Dermis blood vessel endothelial cell (primary cell): ENCODE measurements around the gene EVA1A. TPM values are rescaled to one million over a fixed set of nuclear protein-coding genes. Genes with fewer than 3 reads are reported as not detected.
A peak's percentile ranks its signal among the peaks of the same experiment; 100 is the strongest.

Experiments
- DNase-seq: peaks from one replicate; pipeline ENCODE4 v3.0.0; 2010
- total RNA-seq: library from RNA; depleted of rRNA; stranded (reverse); fragments of >200 nt; gene quantifications from 2 replicates; pipeline ENCODE4 v1.2.3, GENCODE V29; 2014

Gene EVA1A
- total RNA-seq, 1 donor from 2014 or later, result 90.5 TPM

GRCh38 chr2:75539955-75540716 lies 20.6 kb downstream of the EVA1A start:
- DNase-seq, result no peak

DNA sequence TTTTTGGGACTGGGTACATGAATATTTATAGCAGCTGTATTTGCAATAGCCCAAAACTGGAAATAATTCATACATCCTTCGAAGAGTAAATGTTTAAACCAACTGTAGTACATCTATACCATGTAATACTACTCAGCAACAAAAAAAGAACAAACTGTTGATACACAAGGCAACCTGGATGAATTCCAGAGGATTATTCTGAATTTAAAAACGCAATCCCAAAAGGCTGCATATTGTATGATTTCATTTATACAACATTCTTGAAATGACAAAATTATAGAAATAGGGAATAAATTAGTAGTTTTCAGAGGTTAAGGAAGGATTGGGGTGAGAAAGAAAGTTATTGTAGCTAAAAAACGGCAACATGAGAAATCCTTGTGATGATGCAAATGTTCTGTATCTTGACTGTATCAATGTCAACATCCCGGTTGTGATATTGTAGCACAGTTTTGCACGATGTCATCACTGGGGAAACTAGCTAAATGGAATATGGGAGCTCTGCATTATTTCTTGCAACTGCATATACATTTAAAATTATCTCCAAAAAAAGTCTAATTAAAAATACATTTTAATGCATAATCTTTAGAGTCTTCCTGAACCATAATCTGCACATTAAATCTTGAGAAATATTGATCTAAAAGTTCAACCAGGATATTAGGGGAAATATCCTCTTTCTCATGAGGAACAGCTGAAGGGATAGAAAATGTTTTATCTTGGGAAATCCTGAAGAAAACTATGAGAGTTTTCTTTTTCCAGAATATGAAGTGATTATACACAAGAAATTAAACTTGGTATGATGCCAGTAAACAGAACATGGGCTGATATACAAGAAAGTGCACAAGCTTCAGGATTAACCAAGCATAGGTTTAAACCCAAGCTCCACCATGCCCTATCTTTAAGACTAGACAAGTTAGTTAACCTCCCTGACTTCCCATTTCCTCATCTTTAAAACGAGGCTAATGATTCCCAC lies 21.9 kb downstream of the EVA1A start:
- no peak for DNase-seq

DNA sequence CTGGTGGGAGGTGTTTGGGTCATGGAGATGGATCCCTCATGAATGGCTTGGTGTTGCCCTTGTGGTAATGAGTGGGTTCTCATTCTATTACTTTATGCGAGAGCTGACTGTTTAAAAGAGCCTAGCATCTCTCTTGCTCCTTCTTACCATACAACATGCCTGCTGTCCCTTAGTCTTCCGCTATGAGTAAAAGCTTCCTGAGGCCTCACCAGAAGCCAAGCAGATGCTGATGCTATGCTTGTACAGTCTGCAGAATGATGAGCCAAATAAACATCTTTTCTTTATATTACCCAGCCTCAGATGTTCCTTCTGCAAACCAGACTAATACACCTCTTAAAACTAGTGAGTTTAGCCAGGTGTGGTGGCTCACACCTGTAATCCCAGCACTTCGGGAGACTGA lies 23.1 kb downstream of the EVA1A start:
- DNase-seq, result no peak

DNA sequence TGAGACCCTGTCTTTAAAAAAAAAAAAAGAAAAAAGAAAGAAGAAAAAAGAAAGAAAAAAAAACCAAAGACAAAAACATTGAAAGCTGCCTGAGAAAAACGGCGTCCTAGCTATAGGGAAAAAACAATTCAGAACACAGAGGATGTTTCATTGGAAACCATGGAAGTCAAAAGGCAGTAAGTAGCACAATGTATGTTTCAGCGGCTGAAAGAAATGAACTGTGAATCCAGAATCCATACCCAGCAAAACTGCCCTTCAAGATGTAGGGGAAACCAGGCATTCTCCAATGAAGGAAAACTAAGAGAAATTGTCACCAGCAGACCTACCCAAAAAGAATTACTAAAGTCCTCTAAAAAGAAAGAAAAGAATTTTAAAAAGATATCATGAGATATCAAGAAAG lies 27.6 kb downstream of the EVA1A start:
- no peak for DNase-seq

- no peak for DNase-seq
Observed at GRCh38 chr2:75532488-75532887, 28.3 kb downstream of the EVA1A start.

DNA sequence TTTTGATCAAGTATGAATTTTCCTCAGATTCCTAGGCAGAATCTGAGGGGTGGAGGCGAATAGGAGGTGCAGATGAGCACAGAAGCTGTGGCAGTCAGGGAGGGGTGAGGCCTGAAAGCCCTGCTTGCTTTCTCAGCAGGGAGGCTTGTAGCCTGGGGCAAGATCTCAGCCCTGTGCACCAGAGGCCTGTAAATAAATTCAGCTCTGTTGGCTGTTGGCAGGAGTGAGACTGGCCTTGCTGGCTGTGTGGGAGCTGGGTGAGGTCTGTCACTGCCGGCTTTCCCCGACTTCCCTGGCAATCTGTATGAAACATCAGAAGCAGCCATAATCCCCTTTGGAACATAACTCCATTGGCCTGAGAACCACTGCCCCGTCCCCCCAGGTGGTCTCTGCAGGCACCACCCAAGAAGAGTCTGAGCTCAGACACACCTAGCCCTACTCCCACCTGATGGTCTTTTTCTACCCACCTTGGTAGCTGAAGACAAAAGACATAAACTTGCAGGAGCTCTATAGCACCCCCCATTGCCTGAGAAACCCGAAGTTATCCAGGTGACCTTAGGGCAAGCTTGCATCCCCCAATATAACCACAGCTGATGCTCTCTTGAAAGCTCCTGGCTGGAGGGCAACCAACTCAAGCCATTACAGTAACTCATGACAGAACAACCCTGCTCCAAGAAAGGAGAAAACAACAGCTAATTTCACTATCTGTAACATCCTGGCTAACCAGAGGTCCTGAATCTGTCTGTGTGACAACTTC lies 32.3 kb downstream of the EVA1A start:
- no peak for DNase-seq

GRCh38 chr2:75527676-75528075 lies 33.1 kb downstream of the EVA1A start:
- no peak for DNase-seq

DNA sequence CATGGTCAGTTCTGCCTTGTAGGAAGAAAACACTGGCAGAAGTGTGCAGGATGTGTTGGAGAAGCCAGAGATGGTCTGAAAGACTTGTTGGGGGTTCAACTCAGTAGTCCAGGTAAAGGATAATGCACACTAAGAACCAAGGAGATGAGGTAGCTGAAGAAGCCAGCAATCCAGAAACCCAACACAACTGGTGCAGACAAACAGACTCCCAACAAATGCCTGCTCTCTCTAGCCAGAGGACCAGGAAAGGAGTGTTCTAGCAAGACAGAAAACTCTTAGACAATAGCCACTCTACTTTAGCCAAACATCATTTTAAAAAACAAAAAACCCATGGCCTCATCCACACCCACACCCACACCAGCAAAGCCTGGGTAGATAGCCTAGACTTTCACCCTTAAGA lies 33.9 kb downstream of the EVA1A start:
- DNase-seq, result no peak

- no peak for DNase-seq
Observed at GRCh38 chr2:75525434-75526310, 35.1 kb downstream of the EVA1A start.

DNA sequence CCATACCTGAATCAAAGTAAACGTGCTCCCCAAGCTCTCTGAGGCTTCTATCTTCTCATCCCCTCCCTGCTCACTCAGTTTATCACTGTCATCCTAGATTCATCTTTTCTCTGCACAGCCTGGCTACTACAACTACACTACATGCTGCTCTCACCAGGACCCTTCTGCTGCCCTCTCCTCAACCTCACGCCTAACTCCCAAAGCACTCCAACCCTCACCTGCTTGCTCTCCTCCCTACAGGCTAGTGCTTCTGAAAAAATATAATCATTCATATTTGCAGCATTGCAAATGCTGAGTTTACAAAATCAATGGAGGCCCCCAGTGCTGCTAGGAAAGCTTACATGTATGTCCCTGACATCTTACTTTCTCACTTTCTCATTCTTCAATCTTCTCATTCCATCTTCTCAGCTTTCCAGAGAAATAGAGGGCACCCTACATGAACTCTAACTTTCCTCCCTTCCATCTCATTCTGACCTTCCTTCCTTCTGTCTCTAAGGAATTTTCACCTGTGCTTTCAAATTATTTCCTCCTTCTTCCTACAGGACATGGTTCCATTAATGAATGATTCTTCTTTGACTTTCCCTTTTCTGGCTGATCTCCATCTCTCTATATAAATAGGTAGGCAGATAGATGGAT lies 36.3 kb downstream of the EVA1A start:
- no peak for DNase-seq

GRCh38 chr2:75523313-75524275 lies 37.1 kb downstream of the EVA1A start:
- peak; percentile 67 for DNase-seq

GRCh38 chr2:75522543-75523312 lies 38.0 kb downstream of the EVA1A start:
- peak; percentile 76 for DNase-seq

DNA sequence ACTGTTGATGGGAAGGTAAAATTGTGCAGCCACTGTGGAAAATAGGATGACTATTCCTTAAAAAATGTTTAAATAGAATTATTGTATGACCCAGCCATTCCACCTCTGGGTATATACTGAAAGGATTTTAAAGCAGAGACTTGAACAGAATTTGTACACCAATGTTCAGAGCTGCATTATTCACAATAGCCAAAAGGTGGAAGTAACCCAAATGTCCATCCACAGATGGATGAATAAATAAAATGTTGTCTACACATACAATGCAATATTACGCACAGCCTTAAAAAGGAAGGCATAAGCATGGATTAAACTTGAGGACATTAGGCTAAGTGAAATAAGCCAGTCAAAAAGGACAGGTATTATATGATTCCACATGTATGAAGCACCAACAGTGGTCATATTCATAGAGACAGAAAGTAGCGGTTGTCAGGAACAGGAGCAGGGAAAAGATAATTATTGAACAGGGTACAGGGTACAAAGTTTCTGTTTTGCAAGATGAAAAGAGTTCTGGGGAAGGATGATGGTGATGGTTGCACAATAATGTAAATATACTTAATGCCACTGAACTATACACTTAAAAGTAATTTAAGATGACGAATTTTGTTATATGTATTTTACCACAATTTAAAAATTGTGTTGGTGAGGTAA lies 39.4 kb downstream of the EVA1A start:
- no peak for DNase-seq

DNA sequence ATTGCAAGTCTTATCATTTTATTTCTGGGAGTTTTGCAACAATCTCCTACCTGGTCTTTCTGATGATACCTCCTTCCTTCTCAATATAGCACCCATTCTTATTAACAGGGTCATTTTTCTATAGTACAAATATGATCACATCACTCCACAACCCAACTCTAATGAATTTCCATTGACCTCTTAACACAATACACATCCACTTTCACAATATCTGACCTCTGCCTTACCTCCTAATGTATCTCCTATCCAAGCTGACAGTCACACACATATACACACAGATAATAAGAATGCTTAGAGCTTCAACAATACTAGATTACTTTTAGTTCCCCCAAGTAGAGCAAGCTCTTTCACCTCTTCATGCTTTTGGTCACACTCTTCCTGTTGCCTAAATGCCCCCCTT lies 40.9 kb downstream of the EVA1A start:
- DNase-seq, result no peak

DNA sequence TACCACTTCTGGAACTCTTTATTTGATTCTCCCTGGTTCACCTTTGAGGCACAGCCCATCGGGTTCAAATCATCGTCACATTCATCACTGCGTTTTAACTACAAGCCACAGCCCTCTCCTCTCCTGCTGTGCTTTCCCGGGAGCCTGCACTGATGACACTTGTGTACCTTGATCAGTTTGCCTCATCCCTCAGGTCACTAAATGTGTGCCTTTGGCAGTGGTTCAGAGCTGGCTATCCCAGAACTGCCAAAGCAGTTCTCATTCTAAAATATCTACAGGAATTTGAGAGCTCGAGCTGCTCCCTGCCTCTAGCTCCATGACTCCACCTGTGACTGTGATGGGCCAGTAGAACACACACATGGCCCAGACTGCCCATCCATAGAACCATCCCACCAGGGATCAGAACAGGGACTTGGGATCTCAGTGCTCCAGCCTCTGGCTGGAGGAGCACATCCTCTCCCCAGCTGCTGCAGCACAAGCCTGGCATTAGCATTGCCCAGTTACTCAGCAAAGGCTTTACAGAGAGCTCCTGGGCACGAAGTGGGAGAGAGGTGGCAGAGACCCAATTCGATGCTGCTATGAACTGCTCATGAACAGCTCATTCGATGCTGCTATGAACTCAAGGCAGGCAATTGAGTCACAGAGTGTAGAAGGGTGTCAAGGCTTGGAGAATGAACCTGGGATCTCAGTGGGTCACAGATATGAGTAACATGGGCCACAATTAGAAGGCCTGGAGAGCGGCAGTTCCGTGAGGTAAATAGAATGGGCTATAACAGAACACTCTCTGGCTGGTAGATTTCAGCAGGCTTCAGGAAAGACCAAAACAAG lies 41.9 kb downstream of the EVA1A start:
- DNase-seq, result no peak

GRCh38 chr2:75517547-75518230 lies 43.0 kb downstream of the EVA1A start:
- no peak for DNase-seq
